OCI-LY7 (cell line): ENCODE results near the gene LONP2. TPM values are rescaled to one million over a fixed set of nuclear protein-coding genes. Genes with fewer than 3 reads are reported as not detected.

Experiments
- BruUV-seq: library from RNA; stranded (reverse); fragments of 400-500 nt; replicated peaks from 2 replicates; lab custom pipeline; 2021; lab: Mats Ljungman, UMichigan
- CTCF ChIA-PET: fragments of 300-600 bp; sonication (Branson Sonifier 250); formaldehyde crosslinking; loops from one replicate; lab custom pipeline; 2022; ENCODE audit warnings: antibody characterized with exemption; ENCODE audit not compliant: unreplicated experiment; lab: Charles Lee
- POLR2A ChIA-PET: fragments of 300-600 bp; sonication (Branson Sonifier 250); formaldehyde crosslinking; loops from one replicate; lab custom pipeline; 2022; ENCODE audit warnings: antibody characterized with exemption; lab: Charles Lee
- DNase-seq: peaks from one replicate; pipeline ENCODE4 v3.0.0-alpha.2; 2015; ENCODE audit warnings: low spot score
- H2AFZ ChIP-seq: fragments of 200-600 bp; sonication (generic), shearing (Covaris generic); 2 replicates; pipeline ENCODE4 v1.6.1; 2014; ENCODE audit warnings: mild to moderate bottlenecking, antibody characterized with exemption, low read length, moderate library complexity
- H3K27ac ChIP-seq: fragments of 200-600 bp; sonication (generic); 2 replicates; pipeline ENCODE4 v1.5.1; 2014; ENCODE audit warnings: mixed run types, low read depth, mild to moderate bottlenecking, moderate library complexity, low read length, inconsistent platforms; ENCODE audit not compliant: poor library complexity, severe bottlenecking
- H3K36me3 ChIP-seq: fragments of 200-600 bp; sonication (generic); 2 replicates; pipeline ENCODE4 v1.6.1; 2014; ENCODE audit warnings: mild to moderate bottlenecking, antibody characterized with exemption, low read length, moderate library complexity, mixed read lengths; ENCODE audit not compliant: insufficient read depth
- H3K4me1 ChIP-seq: fragments of 200-600 bp; sonication (generic); 2 replicates; pipeline ENCODE4 v1.5.1; 2014; ENCODE audit warnings: mild to moderate bottlenecking, low read length; ENCODE audit not compliant: insufficient read depth, poor library complexity, severe bottlenecking
- H3K4me2 ChIP-seq: fragments of 200-600 bp; sonication (generic); 2 replicates; pipeline ENCODE4 v1.6.1; 2014; ENCODE audit warnings: mild to moderate bottlenecking, low read length
- H3K4me3 ChIP-seq: fragments of 200-600 bp; sonication (generic); 2 replicates; pipeline ENCODE4 v1.5.1; 2014; ENCODE audit warnings: mild to moderate bottlenecking, low read depth, low read length; ENCODE audit not compliant: poor library complexity, severe bottlenecking
- H3K79me2 ChIP-seq: fragments of 200-600 bp; sonication (generic); 2 replicates; pipeline ENCODE4 v1.6.1; 2016; ENCODE audit warnings: low read depth, mild to moderate bottlenecking, low read length, moderate library complexity, mixed read lengths; ENCODE audit not compliant: insufficient read depth
- H3K9me2 ChIP-seq: fragments of 200-600 bp; sonication (generic); 2 replicates; pipeline ENCODE4 v1.6.1; 2016; ENCODE audit warnings: mild to moderate bottlenecking, low read length, mixed read lengths; ENCODE audit not compliant: insufficient read depth
- H3K9me3 ChIP-seq: fragments of 200-600 bp; sonication (generic); 2 replicates; pipeline ENCODE4 v1.6.1; 2014; ENCODE audit warnings: mild to moderate bottlenecking, mixed run types, low read length, mixed read lengths
- H4K20me1 ChIP-seq: fragments of 200-600 bp; sonication (generic); 2 replicates; pipeline ENCODE4 v1.6.1; 2014; ENCODE audit warnings: mild to moderate bottlenecking, antibody characterized with exemption, low read length, moderate library complexity, mixed read lengths; ENCODE audit not compliant: insufficient read depth
- EZH2phosphoT487 ChIP-seq: fragments of 200-600 bp; sonication (generic); IDR thresholded peaks from 2 replicates; pipeline ENCODE4 v1.6.1; 2018; ENCODE audit warnings: low read depth, borderline replicate concordance, mild to moderate bottlenecking, mixed run types, antibody characterized with exemption, low read length, moderate library complexity, mixed read lengths
- intact Hi-C: fragments of 100-400 bp; cut with micrococcal nuclease; formaldehyde crosslinking; loops from one replicate; pipeline ENCODE4 v1.10.0; 2022; ENCODE audit not compliant: unreplicated experiment
- total RNA-seq, 2 experiments: library from RNA; depleted of rRNA in 1 of 2; stranded (reverse); fragments of >200 nt in 1 of 2; shearing (Covaris generic) in 1 of 2; gene quantifications; 2 replicates each; pipeline ENCODE4 v1.2.3, GENCODE V29; 2014 to 2022
- TF ChIP-seq, protein P1 (sequence below): fragments of 200-600 bp; sonication (generic); conservative IDR thresholded peaks from 2 replicates; pipeline ENCODE4 v1.5.1; 2014; ENCODE audit warnings: mild to moderate bottlenecking, antibody characterized with exemption, low read length, moderate library complexity, mixed read lengths

Gene LONP2
- total RNA-seq, 2 experiments from 2014 or later: 13.0 to 23.3 TPM

- CTCF ChIA-PET: no interaction called here
These were observed 12.6 kb downstream of the LONP2 start for GRCh38 chr16:48256579-48257177.

DNA sequence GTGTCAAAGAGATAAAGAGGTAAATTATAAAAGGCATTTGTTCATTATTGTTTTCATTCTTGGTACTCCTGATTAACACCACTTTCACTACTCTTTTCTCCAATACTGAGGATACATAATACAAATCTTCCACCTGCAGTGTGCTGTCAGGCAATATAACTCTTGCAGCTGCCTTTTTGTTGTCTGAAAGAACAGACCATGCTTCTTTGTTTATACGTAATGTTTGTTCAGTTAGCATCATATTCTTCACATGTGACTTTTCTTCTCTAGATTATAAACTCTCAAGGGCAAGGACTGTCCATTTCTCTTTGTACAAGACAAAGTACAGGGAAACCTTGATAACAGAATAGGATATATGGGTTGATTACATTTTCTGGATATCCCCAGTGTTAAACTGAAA lies 17.5 kb downstream of the LONP2 start:
- CTCF ChIA-PET: no interaction called here
- DNase-seq: no peak
- H3K36me3 ChIP-seq: peaks cover 31% of the 10 kb centered on the region

More at GRCh38 chr16:48256579-48257177, 12.6 kb downstream of the LONP2 start:
- Histone ChIP-seq H3K4me1 (no peaks in the 10 kb centered on the region), H2AFZ (no peak overlapping the region), H3K4me3 (no peak overlapping the region), H3K36me3 (peaks cover 26% of the 10 kb centered on the region; the same call in 1 of the 2 replicates), H3K9me2 (no peaks in the 10 kb centered on the region), H4K20me1 (no peaks in the 10 kb centered on the region), H3K9me3 (no peaks in the 10 kb centered on the region), H3K27ac (no peak overlapping the region), H3K4me2 (no peak overlapping the region), H3K79me2 (no peaks in the 10 kb centered on the region)
- DNase-seq: no peak
- no TSS peak for BruUV-seq
- POLR2A ChIA-PET: interaction anchor here (0.6 kb wide), 2 partner anchors 17 kb away, joined by 3 to 6 read pairs; no protein-coding TSS in a partner anchor
- intact Hi-C loops: no loop called here
- TF ChIP-seq, protein P1, sequence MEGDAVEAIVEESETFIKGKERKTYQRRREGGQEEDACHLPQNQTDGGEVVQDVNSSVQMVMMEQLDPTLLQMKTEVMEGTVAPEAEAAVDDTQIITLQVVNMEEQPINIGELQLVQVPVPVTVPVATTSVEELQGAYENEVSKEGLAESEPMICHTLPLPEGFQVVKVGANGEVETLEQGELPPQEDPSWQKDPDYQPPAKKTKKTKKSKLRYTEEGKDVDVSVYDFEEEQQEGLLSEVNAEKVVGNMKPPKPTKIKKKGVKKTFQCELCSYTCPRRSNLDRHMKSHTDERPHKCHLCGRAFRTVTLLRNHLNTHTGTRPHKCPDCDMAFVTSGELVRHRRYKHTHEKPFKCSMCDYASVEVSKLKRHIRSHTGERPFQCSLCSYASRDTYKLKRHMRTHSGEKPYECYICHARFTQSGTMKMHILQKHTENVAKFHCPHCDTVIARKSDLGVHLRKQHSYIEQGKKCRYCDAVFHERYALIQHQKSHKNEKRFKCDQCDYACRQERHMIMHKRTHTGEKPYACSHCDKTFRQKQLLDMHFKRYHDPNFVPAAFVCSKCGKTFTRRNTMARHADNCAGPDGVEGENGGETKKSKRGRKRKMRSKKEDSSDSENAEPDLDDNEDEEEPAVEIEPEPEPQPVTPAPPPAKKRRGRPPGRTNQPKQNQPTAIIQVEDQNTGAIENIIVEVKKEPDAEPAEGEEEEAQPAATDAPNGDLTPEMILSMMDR: no peak
- TF ChIP-seq EZH2phosphoT487: no peak

DNA sequence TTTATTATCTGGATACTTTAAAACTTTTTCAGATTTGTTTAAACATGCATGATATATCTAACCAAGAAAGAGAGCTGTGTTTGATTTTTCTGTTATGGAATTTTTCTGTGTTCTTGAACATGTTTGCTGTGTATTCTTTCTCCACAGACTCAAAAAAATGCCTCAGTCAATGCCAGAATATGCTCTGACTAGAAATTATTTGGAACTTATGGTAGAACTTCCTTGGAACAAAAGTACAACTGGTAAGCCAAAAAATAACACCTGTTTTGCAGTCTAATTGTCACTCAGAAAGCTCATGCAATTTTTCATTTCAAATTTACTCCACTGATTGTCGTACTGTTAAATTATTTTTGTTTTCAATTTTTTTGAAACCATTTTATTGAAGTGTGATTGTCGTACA lies 18.5 kb downstream of the LONP2 start:
- Histone ChIP-seq H3K27ac (no peak overlapping the region), H2AFZ (no peak overlapping the region), H3K9me2 (no peaks in the 10 kb centered on the region), H3K36me3 (peaks cover 31% of the 10 kb centered on the region), H3K79me2 (no peaks in the 10 kb centered on the region), H3K4me3 (no peak overlapping the region), H4K20me1 (no peaks in the 10 kb centered on the region), H3K9me3 (no peaks in the 10 kb centered on the region), H3K4me2 (no peak overlapping the region), H3K4me1 (no peaks in the 10 kb centered on the region)
- CTCF ChIA-PET: no interaction called here
- DNase-seq: no peak
- intact Hi-C loops: no loop called here
- TF ChIP-seq, protein P1: no peak
- TF ChIP-seq EZH2phosphoT487: no peak
- BruUV-seq: no TSS peak
- POLR2A ChIA-PET: no interaction called here

More for the DNA sequence above, 17.5 kb downstream of the LONP2 start:
- TF ChIP-seq, protein P1: no peak
- TF ChIP-seq EZH2phosphoT487: no peak
- no peak overlapping the region for H2AFZ ChIP-seq
- H3K79me2 ChIP-seq: no peaks in the 10 kb centered on the region
- H4K20me1 ChIP-seq: no peaks in the 10 kb centered on the region
- no peaks in the 10 kb centered on the region for H3K9me2 ChIP-seq
- H3K9me3 ChIP-seq: no peaks in the 10 kb centered on the region
- no peak overlapping the region for H3K27ac ChIP-seq
- no TSS peak for BruUV-seq
- H3K4me3 ChIP-seq: no peak overlapping the region
- POLR2A ChIA-PET: no interaction called here
- intact Hi-C loops: no loop called here
- no peak overlapping the region for H3K4me2 ChIP-seq
- no peaks in the 10 kb centered on the region for H3K4me1 ChIP-seq
